Measurements from ENCODE around the gene EPAS1.
A peak's percentile ranks its signal among the peaks of the same experiment; 100 is the strongest.

The EPAS1 gene

DNA sequence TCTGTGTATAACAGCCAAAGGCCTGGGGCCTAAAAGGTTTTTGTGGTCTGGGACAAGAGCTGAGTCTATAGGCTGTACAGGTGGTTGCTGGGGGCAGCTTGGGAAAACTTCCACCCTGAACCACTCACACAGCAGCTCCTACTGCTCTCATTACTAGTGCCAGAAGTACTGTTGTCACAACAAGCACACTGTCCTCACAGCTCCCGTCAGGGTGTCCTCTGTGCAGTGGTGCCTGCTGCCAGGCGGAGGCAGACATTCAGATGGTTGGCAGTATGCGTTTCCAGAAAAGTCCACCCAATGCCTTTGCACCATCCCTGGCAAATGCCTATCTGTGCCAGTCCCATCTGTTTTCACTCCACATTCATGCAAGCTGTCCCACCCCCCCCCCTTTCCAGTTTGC, 58.5 kb downstream of the EPAS1 start:
- Mint-ChIP-seq H3K4me3 (no peak overlapping the region), H3K9me3 (no peaks in the 10 kb centered on the region), H3K36me3 (ENCODE audit: low read depth) (peaks cover 93% of the 10 kb centered on the region), H3K27ac (no peak overlapping the region), H3K27me3 (no peaks in the 10 kb centered on the region), H3K4me1 (ENCODE audit: low read depth) (peaks cover 15% of the 10 kb centered on the region)
- intact Hi-C loops (cut with micrococcal nuclease): no loop called here

DNA sequence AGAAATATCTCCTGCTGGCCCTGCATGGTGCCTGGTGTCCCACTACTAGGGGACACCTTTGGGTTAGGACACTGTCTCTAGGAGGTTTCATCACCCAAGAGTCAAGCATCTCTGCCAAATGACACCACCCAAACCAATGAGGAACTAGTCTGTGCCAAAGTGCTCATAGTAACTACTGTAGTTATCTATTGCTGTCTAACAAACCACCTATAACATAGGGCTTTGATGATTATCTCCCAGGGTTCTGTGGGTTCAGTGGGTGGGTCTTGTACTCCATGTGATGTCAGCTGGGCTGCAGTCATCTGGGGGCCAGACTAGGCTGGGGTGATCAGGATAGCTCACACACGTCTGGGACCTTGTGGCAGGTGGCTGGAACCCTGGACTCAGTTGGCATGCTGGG, 59.8 kb downstream of the EPAS1 start:
- H3K36me3 Mint-ChIP-seq (ENCODE audit: low read depth): peaks cover 93% of the 10 kb centered on the region
- intact Hi-C loops (cut with micrococcal nuclease): no loop called here
- no peak overlapping the region for H3K4me3 Mint-ChIP-seq
- H3K27ac Mint-ChIP-seq: no peak overlapping the region
- no peaks in the 10 kb centered on the region for H3K9me3 Mint-ChIP-seq
- H3K27me3 Mint-ChIP-seq: no peaks in the 10 kb centered on the region
- peaks cover 7% of the 10 kb centered on the region for H3K4me1 Mint-ChIP-seq (ENCODE audit: low read depth)

DNA sequence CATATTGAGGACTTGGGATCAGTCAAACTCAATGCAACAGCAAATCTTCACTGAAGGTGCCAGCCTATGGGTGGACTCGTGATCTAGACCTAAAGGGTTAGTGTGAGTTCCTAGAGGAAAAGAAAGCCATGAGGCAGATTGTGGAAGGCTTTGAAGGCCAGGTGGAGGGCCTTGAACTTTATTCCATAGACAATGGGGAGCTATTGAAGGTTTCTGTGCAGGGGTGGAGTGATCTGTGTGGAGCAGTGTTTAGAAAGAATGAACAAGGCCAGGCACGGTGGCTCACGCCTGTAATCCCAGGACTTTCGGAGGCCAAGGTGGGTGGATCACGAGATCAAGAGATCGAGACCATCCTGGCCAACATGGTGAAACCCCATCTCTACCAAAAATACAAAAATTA, 61.5 kb downstream of the EPAS1 start:
- intact Hi-C loops (cut with micrococcal nuclease): no loop called here
- Mint-ChIP-seq H3K9me3 (no peaks in the 10 kb centered on the region), H3K4me3 (no peak overlapping the region), H3K36me3 (ENCODE audit: low read depth) (peaks cover 88% of the 10 kb centered on the region), H3K4me1 (ENCODE audit: low read depth) (peaks cover 18% of the 10 kb centered on the region), H3K27ac (no peak overlapping the region), H3K27me3 (no peaks in the 10 kb centered on the region)

DNA sequence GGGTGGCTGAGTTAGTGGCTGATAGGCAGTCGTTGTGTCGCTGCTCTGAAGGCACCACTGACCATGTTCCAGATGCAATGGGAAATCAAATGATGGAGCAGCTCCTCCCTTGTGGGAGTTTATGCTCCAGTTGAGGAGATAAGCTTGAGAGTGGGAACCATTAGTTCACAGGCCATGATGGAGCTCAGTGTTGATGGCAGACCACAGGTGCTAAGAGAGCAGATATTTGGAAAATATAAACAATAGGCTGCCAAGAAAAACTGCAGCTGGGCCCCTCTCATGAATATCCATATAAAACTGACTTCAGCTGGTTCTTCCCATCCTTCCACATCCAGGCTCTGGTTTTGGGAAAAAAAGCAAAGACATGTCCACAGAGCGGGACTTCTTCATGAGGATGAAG, 63.1 kb downstream of the EPAS1 start:
- no peak overlapping the region for H3K27ac Mint-ChIP-seq
- no peak overlapping the region for H3K4me3 Mint-ChIP-seq
- H3K27me3 Mint-ChIP-seq: no peaks in the 10 kb centered on the region
- intact Hi-C loops (cut with micrococcal nuclease): loop anchor here (10.0 kb wide), 1 partner anchor 196 kb away; no protein-coding TSS in a partner anchor
- H3K4me1 Mint-ChIP-seq (ENCODE audit: low read depth): peaks cover 25% of the 10 kb centered on the region
- peaks cover 87% of the 10 kb centered on the region for H3K36me3 Mint-ChIP-seq (ENCODE audit: low read depth)
- no peaks in the 10 kb centered on the region for H3K9me3 Mint-ChIP-seq

DNA sequence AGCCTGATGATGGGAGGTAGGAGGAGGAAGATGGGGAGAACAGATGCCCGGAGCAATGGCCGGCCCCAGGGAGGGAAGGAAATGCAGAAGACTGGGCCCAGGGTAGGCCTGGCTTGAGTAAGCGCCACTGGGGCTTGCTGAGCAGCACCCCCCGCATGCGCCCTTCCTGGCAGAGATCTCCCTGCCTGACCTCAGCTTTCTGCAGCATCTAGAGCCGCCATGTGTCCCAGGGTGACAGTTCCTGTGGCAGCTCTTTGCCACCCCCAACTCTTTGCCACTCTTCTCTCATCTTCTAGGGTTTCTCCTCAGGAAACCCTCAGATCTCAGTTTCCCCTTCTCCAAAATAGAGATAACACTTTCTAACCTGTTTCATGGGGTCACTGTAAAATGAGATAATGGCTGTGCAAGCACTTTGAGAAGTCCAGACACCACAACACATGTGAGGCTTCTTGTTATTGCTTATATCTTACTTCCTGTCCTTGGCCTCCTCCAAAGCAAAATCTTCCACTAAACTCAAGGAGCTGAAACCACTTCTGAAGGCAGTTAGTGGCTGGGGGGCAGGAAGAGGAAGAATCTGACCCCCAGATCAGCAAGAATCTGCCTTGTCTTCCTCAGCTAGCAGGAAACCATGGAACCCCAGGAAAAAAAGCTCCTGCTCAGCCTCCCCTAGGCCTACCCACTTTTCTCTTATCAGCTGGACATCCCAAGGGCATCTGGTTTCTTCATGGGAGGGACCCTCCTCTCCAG, 64.9 kb downstream of the EPAS1 start:
- H3K27me3 Mint-ChIP-seq: no peaks in the 10 kb centered on the region
- no peaks in the 10 kb centered on the region for H3K9me3 Mint-ChIP-seq

DNA sequence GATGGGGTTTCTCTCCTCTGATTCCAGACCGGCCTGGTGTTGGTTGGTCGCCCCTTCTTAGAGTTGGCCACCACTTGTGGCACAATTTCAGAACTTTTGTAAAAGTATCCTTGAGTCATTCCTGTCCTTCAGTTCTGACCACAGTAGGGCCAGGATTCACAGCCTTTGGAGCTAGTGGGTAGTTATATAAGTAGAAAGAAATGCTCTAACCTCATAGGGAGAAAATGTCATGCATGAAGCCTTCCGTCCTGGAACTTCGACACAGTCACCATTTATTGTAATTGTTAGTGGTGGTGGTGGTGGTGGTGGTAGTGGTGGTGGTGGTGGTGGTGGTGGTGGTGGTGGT, 65.4 kb downstream of the EPAS1 start:
- no peak overlapping the region for H3K4me3 Mint-ChIP-seq

More for the DNA sequence above, 64.9 kb downstream of the EPAS1 start:
- H3K4me3 Mint-ChIP-seq: no peak overlapping the region
- H3K4me1 Mint-ChIP-seq (ENCODE audit: low read depth): peaks cover 25% of the 10 kb centered on the region
- peak overlapping the region; percentile 67 for H3K27ac Mint-ChIP-seq
- peaks cover 87% of the 10 kb centered on the region for H3K36me3 Mint-ChIP-seq (ENCODE audit: low read depth)
- intact Hi-C loops (cut with micrococcal nuclease): loop anchor here (10.0 kb wide), 1 partner anchor 197 kb away; no protein-coding TSS in a partner anchor

DNA sequence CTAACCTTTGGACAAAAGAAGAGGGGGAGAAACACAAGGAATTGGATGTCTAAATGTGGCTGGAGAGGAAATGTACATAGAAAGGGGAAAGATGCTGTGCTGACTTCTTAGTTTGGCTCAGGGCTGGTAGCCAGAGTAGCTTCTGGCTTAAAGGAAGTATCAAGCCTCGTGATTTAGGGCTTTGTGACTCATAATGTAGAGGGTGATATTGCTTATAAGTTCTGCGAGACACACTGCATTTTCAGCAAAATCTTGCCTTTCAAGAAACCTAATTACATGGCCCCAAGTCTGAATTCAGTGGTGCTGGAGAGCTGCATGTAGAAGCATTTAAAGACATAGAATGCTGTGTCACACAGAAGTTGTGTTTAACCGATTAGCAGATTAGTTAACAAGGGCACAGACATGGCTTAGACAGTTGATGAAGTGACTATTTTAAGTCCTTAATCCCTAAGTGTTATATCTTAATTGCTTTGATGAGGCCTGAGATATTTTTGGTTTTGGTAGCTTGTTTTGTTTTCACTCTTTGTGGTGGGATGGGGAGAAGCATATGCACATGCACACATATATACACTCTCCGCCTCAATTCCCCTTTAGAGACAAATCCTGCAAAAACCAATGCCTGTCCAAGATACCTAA, 66.4 kb downstream of the EPAS1 start:
- Mint-ChIP-seq H3K9me3 (no peaks in the 10 kb centered on the region), H3K36me3 (ENCODE audit: low read depth) (peaks cover 81% of the 10 kb centered on the region), H3K27ac (peak overlapping the region; percentile 67), H3K27me3 (no peaks in the 10 kb centered on the region), H3K4me3 (no peak overlapping the region), H3K4me1 (ENCODE audit: low read depth) (peaks cover 38% of the 10 kb centered on the region)
- intact Hi-C loops (cut with micrococcal nuclease): loop anchor here (1.0 to 10.0 kb wide), 2 partner anchors 199 to 300 kb away; no protein-coding TSS in a partner anchor

More for the DNA sequence above, 65.4 kb downstream of the EPAS1 start:
- Mint-ChIP-seq H3K4me1 (ENCODE audit: low read depth) (peaks cover 28% of the 10 kb centered on the region), H3K27ac (peak overlapping the region; percentile 67), H3K36me3 (ENCODE audit: low read depth) (peaks cover 82% of the 10 kb centered on the region), H3K9me3 (no peaks in the 10 kb centered on the region), H3K27me3 (no peaks in the 10 kb centered on the region)
- intact Hi-C loops (cut with micrococcal nuclease): loop anchor here (1.0 to 10.0 kb wide), 2 partner anchors 198 to 299 kb away; no protein-coding TSS in a partner anchor

DNA sequence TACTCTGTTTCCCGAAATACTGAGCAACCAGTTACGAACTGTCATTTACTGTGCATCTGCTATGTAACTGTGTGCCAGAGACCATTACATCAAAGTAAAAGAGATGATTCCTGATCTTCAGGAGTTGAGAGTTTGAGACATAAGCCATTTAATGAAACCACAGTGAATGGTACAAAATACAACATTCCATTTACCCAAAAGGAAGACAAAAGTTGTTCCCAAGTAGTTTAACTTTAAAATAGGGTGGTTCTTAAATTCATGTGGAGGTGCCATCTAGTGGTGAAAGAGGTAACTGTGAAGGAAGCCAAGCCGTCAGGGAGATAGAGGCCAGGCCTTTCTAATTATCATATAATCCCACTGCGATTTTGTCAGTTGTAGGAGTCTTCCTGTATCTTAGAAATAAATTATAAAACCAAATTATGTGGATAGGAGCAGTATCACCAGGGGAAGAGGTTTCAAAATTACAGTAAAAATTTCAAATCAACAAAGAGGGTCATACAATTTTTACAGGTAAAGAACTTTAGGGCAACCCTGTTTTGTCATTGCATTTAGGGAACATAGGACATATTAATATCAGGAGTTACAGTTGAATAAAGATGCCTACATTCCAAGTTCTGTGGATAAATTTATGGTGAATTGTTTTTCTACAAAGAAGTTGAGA, 67.7 kb downstream of the EPAS1 start:
- H3K4me1 Mint-ChIP-seq (ENCODE audit: low read depth): peaks cover 40% of the 10 kb centered on the region
- H3K4me3 Mint-ChIP-seq: no peak overlapping the region
- H3K36me3 Mint-ChIP-seq (ENCODE audit: low read depth): peaks cover 81% of the 10 kb centered on the region
- H3K27ac Mint-ChIP-seq: no peak overlapping the region
- H3K27me3 Mint-ChIP-seq: no peaks in the 10 kb centered on the region
- no peaks in the 10 kb centered on the region for H3K9me3 Mint-ChIP-seq
- intact Hi-C loops (cut with micrococcal nuclease): loop anchor here (1.0 to 10.0 kb wide), 4 partner anchors 68 to 373 kb away; partner anchors contain the start of gene EPAS1

DNA sequence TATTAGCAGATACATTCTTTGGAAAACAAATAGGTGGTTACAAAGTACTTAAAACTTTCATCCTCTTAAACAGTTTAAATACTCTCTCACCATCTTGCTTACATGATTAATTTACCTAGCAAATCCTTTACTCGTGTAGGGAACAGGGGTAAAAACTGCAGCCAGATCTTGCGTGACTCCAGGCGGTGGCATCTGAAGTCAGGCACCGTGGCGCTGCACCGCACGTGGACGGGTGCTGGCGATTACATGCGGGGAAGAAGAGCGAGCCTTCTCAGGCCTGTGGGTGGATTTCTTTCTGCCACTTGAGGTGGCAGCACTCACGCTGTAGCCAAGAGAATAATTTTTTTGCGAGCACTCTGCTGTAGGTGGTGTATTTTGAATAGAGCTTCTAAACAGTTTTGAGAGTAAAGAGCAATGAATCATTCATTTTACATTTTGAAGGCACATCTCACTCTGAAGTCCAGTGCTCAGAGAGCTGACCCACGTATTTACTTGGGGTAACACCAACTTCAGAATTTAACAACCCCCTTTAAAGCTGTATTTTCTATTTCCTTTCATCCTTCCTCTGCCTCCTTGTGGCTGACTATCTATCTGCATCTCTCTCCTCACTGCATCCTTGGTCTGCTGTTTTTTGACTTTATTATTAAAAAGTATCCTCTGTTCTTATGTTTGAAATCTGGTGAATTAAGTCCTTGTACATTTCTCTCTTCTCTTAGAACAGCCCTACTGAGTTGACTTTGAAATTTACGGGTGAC, 68.9 kb downstream of the EPAS1 start:
- intact Hi-C loops (cut with micrococcal nuclease): loop anchor here (1.0 to 10.0 kb wide), 4 partner anchors 69 to 374 kb away; partner anchors contain the start of gene EPAS1
- no peaks in the 10 kb centered on the region for H3K27me3 Mint-ChIP-seq
- H3K4me1 Mint-ChIP-seq (ENCODE audit: low read depth): peaks cover 40% of the 10 kb centered on the region
- no peak overlapping the region for H3K4me3 Mint-ChIP-seq
- H3K36me3 Mint-ChIP-seq (ENCODE audit: low read depth): peaks cover 81% of the 10 kb centered on the region
- no peaks in the 10 kb centered on the region for H3K9me3 Mint-ChIP-seq
- H3K27ac Mint-ChIP-seq: no peak overlapping the region

DNA sequence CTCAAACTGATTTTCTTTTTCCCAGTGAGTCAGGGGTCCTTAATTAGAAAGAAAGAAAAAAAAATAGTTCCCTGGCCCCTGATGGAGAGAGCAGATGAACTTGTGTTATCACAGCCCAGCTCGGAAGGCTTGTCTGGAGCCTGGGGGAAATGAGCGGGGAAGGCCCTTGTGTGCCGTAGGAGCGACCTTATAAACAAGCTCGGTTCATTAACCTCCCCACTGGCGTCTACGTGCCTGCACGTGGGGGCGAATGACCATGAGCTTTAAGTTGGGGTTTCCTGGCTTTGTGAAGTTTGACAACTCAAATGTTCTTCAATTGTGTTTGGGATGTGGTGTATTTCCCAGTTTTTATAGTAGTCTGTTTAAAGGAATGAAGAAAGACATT, 69.5 kb downstream of the EPAS1 start:
- Mint-ChIP-seq H3K4me3 (no peak overlapping the region), H3K36me3 (ENCODE audit: low read depth) (peaks cover 81% of the 10 kb centered on the region), H3K27ac (no peak overlapping the region), H3K4me1 (ENCODE audit: low read depth) (peaks cover 39% of the 10 kb centered on the region), H3K9me3 (no peaks in the 10 kb centered on the region), H3K27me3 (no peaks in the 10 kb centered on the region)
- intact Hi-C loops (cut with micrococcal nuclease): loop anchor here (5.0 to 10.0 kb wide), 3 partner anchors 69 to 374 kb away; partner anchors contain the start of gene EPAS1

DNA sequence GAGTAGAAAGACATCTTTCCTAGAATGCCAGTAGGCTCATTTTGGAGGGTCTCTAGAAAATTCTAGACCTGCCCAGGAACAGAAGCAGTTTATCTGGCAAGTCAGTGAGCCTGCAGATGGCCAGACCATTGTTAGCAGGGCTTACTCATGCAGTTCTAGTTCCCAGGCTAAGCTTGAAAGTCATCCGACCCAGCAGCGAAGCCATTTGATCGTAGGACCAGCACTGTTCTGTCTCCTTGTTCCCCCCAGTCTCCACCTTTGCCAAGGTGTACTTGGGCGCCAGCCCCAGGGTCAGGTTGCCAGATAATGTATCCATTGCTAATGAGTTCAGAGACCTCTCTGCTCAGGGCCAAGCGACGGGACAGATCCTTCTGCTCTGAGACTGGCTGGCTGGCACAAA, 70.1 kb downstream of the EPAS1 start:
- H3K27ac Mint-ChIP-seq: no peak overlapping the region
- no peaks in the 10 kb centered on the region for H3K27me3 Mint-ChIP-seq
- no peak overlapping the region for H3K4me3 Mint-ChIP-seq
- H3K4me1 Mint-ChIP-seq (ENCODE audit: low read depth): peaks cover 33% of the 10 kb centered on the region
- no peaks in the 10 kb centered on the region for H3K9me3 Mint-ChIP-seq
- intact Hi-C loops (cut with micrococcal nuclease): loop anchor here (5.0 to 10.0 kb wide), 3 partner anchors 70 to 375 kb away; partner anchors contain the start of gene EPAS1
- H3K36me3 Mint-ChIP-seq (ENCODE audit: low read depth): peaks cover 81% of the 10 kb centered on the region

DNA sequence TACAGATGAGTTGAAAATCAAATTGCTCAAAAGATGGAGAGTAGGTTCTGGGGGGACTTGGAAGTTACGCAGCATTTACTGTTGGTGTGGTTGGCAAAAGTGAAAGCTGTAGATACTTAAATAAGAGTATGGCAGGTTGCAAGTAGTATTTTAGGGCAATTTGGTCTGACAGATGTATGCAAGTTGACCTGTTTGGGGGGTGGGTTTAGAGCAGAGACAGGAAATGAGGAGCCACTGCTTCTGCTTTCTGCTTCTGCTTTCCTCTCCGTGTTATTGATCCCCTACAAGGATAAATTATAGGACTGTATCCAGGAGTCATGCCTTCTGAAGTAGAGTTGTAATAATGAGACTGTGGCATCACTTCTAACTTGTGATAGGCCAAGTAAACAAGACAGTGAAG, 71.2 kb downstream of the EPAS1 start:
- H3K9me3 Mint-ChIP-seq: no peaks in the 10 kb centered on the region
- H3K36me3 Mint-ChIP-seq (ENCODE audit: low read depth): peaks cover 84% of the 10 kb centered on the region
- intact Hi-C loops (cut with micrococcal nuclease): loop anchor here (5.0 to 10.0 kb wide), 3 partner anchors 71 to 376 kb away; partner anchors contain the start of gene EPAS1
- no peak overlapping the region for H3K27ac Mint-ChIP-seq
- no peaks in the 10 kb centered on the region for H3K27me3 Mint-ChIP-seq
- no peak overlapping the region for H3K4me3 Mint-ChIP-seq
- H3K4me1 Mint-ChIP-seq (ENCODE audit: low read depth): peaks cover 25% of the 10 kb centered on the region

DNA sequence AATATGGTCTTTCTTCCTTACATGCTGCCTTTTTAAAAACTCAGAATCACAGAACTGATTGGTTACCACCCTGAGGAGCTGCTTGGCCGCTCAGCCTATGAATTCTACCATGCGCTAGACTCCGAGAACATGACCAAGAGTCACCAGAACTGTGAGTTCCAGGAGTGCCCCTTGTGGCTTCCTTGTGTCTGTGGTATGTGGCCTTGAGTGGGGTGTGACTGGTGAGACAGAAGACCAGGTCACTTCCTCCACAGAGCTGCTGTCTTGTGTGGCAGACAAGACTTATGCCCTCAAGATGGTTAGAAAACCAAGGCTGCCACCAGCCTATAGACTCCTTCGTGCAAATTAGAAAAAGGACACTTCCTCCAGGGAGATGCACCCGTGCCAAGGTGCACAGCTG, 72.6 kb downstream of the EPAS1 start:
- Mint-ChIP-seq H3K9me3 (no peaks in the 10 kb centered on the region), H3K4me3 (no peak overlapping the region), H3K36me3 (ENCODE audit: low read depth) (peaks cover 91% of the 10 kb centered on the region), H3K27ac (no peak overlapping the region), H3K4me1 (ENCODE audit: low read depth) (peaks cover 15% of the 10 kb centered on the region), H3K27me3 (no peaks in the 10 kb centered on the region)
- intact Hi-C loops (cut with micrococcal nuclease): loop anchor here (5.0 to 10.0 kb wide), 3 partner anchors 72 to 377 kb away; partner anchors contain the start of gene EPAS1
